Adrenal gland (tissue), 12 donors: ENCODE results near the gene FMNL2. TPM values are rescaled to one million over a fixed set of nuclear protein-coding genes. Genes with fewer than 3 reads are reported as not detected.
A peak's percentile ranks its signal among the peaks of the same experiment; 100 is the strongest.
"Not testable (repeated sequence)": the region's sequence is repeated elsewhere in the genome, so short reads cannot be mapped to it uniquely, and the experiment has no call there.

Experiments used
- DNase-seq, 7 donors: peaks; one replicate each; pipeline ENCODE4 v3.0.0-alpha.2; 2019 to 2020
- H3K27ac ChIP-seq, 5 donors: fragments of 200-600 bp; sonication (generic) in 4 of 5; 1 replicate in 3 of 5; 2 replicates in 2 of 5; pipeline versions ENCODE4 v1.5.1 to v1.8.0; 2016 to 2020; ENCODE audit warnings: mild to moderate bottlenecking in 1 of 5
- H3K27me3 ChIP-seq: fragments of 200-600 bp; 2 replicates; pipeline ENCODE4 v1.8.0; 2021
- H3K36me3 ChIP-seq, 2 donors: fragments of 200-600 bp; replicated peaks in 1 of 2; 1 replicate in 1 of 2; 2 replicates in 1 of 2; pipeline versions ENCODE4 v1.5.1 to v1.8.0; 2018 to 2022
- H3K4me1 ChIP-seq, 2 donors: fragments of 200-600 bp; replicated peaks in 1 of 2; 1 replicate in 1 of 2; 2 replicates in 1 of 2; pipeline versions ENCODE4 v1.5.1 to v1.8.0; 2018 to 2021
- H3K4me3 ChIP-seq, 4 donors: fragments of 200-600 bp; sonication (generic) in 3 of 4; one replicate each; pipeline ENCODE4 v1.5.1; 2016 to 2018
- H3K9me3 ChIP-seq, 3 donors: fragments of 200-600 bp; sonication (generic) in 1 of 3; replicated peaks in 1 of 3; 1 replicate in 2 of 3; 2 replicates in 1 of 3; pipeline versions ENCODE4 v1.5.1 to v1.8.0; 2016 to 2021
- CTCF ChIP-seq, 6 experiments: fragments of 450-650 bp in 4 of 6; fragments of 200-600 bp in 2 of 6; sonication (generic) in 1 of 6; IDR thresholded peaks; 1 replicate in 5 of 6; 2 replicates in 1 of 6; pipeline versions ENCODE4 v1.5.1 to v1.8.0; 2016 to 2021; ENCODE audit warnings: antibody characterized with exemption in 6 of 6, mild to moderate bottlenecking in 2 of 6, moderate library complexity in 1 of 6
- POLR2A ChIP-seq, 2 donors: fragments of 450-650 bp; IDR thresholded peaks; one replicate each; pipeline ENCODE4 v1.6.1; 2017; ENCODE audit warnings: antibody characterized with exemption in 2 of 2, mild to moderate bottlenecking in 2 of 2, moderate library complexity in 1 of 2
- WGBS, 4 donors: extraction: QIAGEN DNeasy Blood & Tissue Kit in 2 of 4; methylation state at CpG; one replicate each; pipeline versions ENCODE4 v1.1.5 to v1.1.7; 2013 to 2017; 5-methylcytosine and 5-hydroxymethylcytosine counted together
- intact Hi-C, 2 donors: fragments of 100-400 bp; cut with DNase I; formaldehyde crosslinking; loops; one replicate each; pipeline versions ENCODE4 v1.14.1 to v1.15.0; 2022 to 2023
- polyA plus RNA-seq, 3 donors: library from polyadenylated mRNA; stranded (reverse); fragments of 200-250 nt in 2 of 3; fragments of 350-450 nt in 1 of 3; fragmentation: Illumina TruSeq in 1 of 3; extraction: RNeasy Lipid Tissue Mini Kit (QIAGEN cat#74804) in 1 of 3; gene quantifications; one replicate each; pipeline ENCODE4 v1.2.3, GENCODE V29; 2013 to 2014
- total RNA-seq, 9 donors: library from RNA; depleted of rRNA in 4 of 9; stranded (reverse); fragments of >200 nt in 4 of 9; fragments of 120-200 nt in 1 of 9; fragmentation: NEBNext Ultra II Directional in 1 of 9; extraction: Animal tissue kit (Norgen Biotek cat#: 25700) in 1 of 9; gene quantifications; one replicate each; pipeline versions ENCODE4 v1.1.0 to v1.2.4, GENCODE V29; 2013 to 2023
- donor health status: healthy with polysubstance abuse.
- donor health status: Bipolar disorder and iron deficiency.
- donor health status: DM: yes; HTN: yes; CAD: no.
- donor health status: DM: no; HTN: no; CAD: no.
- donor health status: DM: no; HTN: no; CAD: no.
- donor health status: DM: yes; HTN: yes; CAD: no.

The FMNL2 gene
- total and polyA plus RNA-seq, 12 donors = 23.5 to 54.2 (median 36.7) TPM

GRCh38 chr2:152520759-152521158 is 185.8 kb downstream of the FMNL2 start:
- intact Hi-C loops = no loop called here
- Histone ChIP-seq H3K4me1 (peaks cover 23 to 25% of the 10 kb centered on the region in 2 donors), H3K4me3 (no peak overlapping the region), H3K9me3 (no peaks in the 10 kb centered on the region), H3K36me3 (no peaks in the 10 kb centered on the region), H3K27me3 (no peaks in the 10 kb centered on the region), H3K27ac (no peak overlapping the region)
- TF ChIP-seq POLR2A (IDR thresholded peaks at IDR 0.05) (no peak), CTCF (IDR thresholded peaks at IDR 0.05) (no peak)
- DNase-seq = no peak

- H3K4me3 ChIP-seq, DNase-seq, intact Hi-C loops, H3K27me3 ChIP-seq, H3K27ac ChIP-seq, H3K9me3 ChIP-seq, H3K36me3 ChIP-seq: not testable (repeated sequence)
- 58 to 97% (median 76%) methylated on average over 3 of the region's 3 CpGs for WGBS, 4 donors
- H3K4me1 ChIP-seq = peaks cover 27 to 33% of the 10 kb centered on the region in 2 donors
Measured at GRCh38 chr2:152522446-152522845, 187.5 kb downstream of the FMNL2 start.

- intact Hi-C loops = no loop called here
- Histone ChIP-seq H3K4me1 (peaks cover 27 to 33% of the 10 kb centered on the region in 2 donors), H3K27me3 (no peaks in the 10 kb centered on the region), H3K9me3 (no peaks in the 10 kb centered on the region), H3K36me3 (no peaks in the 10 kb centered on the region), H3K27ac (no peak overlapping the region), H3K4me3 (no peak overlapping the region)
- TF ChIP-seq CTCF (IDR thresholded peaks at IDR 0.05) (no peak), POLR2A (IDR thresholded peaks at IDR 0.05) (no peak)
- no peak for DNase-seq
Measured at GRCh38 chr2:152523091-152523490, 188.1 kb downstream of the FMNL2 start.

- Histone ChIP-seq H3K9me3 (no peaks in the 10 kb centered on the region), H3K27ac (peak overlapping the region; percentile 17 to 73 (median 32)), H3K27me3 (no peaks in the 10 kb centered on the region), H3K4me3 (no peak overlapping the region), H3K36me3 (no peaks in the 10 kb centered on the region), H3K4me1 (peaks cover 9 to 18% of the 10 kb centered on the region in 2 donors)
- TF ChIP-seq POLR2A (IDR thresholded peaks at IDR 0.05) (peak in 1 of 2 donors; percentile 8), CTCF (IDR thresholded peaks at IDR 0.05) (no peak)
- intact Hi-C loops = no loop called here
- DNase-seq = peak; percentile 57 to 77 (median 68)
- WGBS, 4 donors = 23 to 26% (median 25%) methylated on average over 6 of the region's 6 CpGs
Measured at GRCh38 chr2:152525277-152525838, 190.4 kb downstream of the FMNL2 start.

GRCh38 chr2:152529420-152530115 is 194.6 kb downstream of the FMNL2 start:
- Histone ChIP-seq H3K27me3 (no peaks in the 10 kb centered on the region), H3K9me3 (no peaks in the 10 kb centered on the region), H3K4me1 (peaks cover 9 to 18% of the 10 kb centered on the region in 2 donors), H3K27ac (no peak overlapping the region), H3K4me3 (no peak overlapping the region), H3K36me3 (no peaks in the 10 kb centered on the region)
- TF ChIP-seq CTCF (IDR thresholded peaks at IDR 0.05) (no peak), POLR2A (IDR thresholded peaks at IDR 0.05) (no peak)
- intact Hi-C loops = no loop called here
- no peak for DNase-seq
- WGBS, 4 donors = 85 to 95% (median 91%) methylated on average over 4 of the region's 4 CpGs
